ENCODE measurements around the gene PPP1R3C. TPM values are rescaled to one million over a fixed set of nuclear protein-coding genes. Genes with fewer than 3 reads are reported as not detected.

Gene PPP1R3C
- total and polyA plus RNA-seq, 8 donors, result 1.2 to 50.0 (median 13.3) TPM

DNA sequence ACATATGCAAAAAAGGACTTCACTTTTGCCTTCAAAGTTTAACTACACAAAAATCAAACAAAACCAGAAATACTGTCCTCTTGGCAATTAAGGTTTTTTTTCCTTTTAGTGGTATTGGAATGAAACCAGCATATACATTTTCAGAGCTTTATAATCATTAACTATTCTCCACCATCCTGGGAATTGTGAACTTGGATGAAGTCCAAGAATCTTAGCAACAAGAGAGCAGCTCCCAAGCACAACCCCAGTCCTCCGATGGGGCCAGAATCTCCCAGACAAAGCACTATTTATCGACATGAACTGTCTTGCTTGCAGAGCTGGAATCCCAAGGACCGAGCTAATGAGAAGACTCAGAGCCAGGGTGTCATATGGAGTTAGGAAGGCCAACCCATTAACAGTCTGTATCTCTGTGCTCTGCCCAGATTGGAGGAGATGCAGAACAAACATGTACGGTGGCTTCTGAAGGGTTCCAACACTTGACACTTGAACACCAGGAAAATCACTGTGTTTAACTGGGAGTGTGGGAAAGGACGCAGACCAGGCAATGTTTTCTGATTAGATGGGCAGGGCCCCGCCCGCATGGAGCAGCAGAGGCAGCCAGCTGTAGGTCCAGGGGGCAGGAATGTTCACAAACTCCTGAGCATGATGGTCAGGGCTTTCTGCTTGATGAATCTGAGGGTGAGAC is 35.5 kb downstream of the PPP1R3C start:
- intact Hi-C loops (cut with DNase I; ENCODE audit: low total_unique reads), result no loop called here
- 21 to 26% (median 22%) methylated on average over 7 of the region's 7 CpGs for WGBS, 5 donors
- DNase-seq, result peak in 1 of 2 donors; percentile 88
- Histone ChIP-seq H3K9me3 (no peaks in the 10 kb centered on the region), H3K27me3 (no peaks in the 10 kb centered on the region), H3K36me3 (no peaks in the 10 kb centered on the region), H3K4me3 (no peak overlapping the region), H3K4me1 (peaks cover 18 to 44% (median 30%) of the 10 kb centered on the region in 4 donors), H3K27ac (peak overlapping the region; percentile 3 to 75 (median 62))
- no peak for TF ChIP-seq POLR2A (IDR thresholded peaks at IDR 0.05)
- TF ChIP-seq, protein P1, sequence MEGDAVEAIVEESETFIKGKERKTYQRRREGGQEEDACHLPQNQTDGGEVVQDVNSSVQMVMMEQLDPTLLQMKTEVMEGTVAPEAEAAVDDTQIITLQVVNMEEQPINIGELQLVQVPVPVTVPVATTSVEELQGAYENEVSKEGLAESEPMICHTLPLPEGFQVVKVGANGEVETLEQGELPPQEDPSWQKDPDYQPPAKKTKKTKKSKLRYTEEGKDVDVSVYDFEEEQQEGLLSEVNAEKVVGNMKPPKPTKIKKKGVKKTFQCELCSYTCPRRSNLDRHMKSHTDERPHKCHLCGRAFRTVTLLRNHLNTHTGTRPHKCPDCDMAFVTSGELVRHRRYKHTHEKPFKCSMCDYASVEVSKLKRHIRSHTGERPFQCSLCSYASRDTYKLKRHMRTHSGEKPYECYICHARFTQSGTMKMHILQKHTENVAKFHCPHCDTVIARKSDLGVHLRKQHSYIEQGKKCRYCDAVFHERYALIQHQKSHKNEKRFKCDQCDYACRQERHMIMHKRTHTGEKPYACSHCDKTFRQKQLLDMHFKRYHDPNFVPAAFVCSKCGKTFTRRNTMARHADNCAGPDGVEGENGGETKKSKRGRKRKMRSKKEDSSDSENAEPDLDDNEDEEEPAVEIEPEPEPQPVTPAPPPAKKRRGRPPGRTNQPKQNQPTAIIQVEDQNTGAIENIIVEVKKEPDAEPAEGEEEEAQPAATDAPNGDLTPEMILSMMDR (IDR thresholded peaks at IDR 0.05), result no peak
- TF ChIP-seq POLR2AphosphoS5 (IDR thresholded peaks at IDR 0.05), result no peak
- no peak for TF ChIP-seq EP300 (IDR thresholded peaks at IDR 0.05)

DNA sequence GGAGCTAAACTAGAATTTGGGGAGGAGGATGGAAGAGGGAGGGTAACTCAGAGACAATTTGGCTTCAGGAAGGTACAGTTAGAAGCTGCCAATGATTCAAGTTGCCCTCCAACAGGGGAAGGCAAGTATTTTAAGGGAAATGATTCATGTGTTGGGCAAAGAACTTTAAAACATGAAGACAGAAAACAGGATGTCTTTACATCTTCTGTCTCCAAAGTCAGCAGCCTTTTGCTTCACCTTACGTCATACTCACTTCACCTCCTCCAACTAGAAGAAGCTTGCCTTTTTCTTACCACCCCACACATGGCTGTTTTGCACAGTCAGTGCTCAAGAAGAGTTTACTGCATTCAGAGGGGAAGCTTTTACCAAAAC is 36.1 kb downstream of the PPP1R3C start:
- Histone ChIP-seq H3K4me3 (no peak overlapping the region), H3K9me3 (no peaks in the 10 kb centered on the region), H3K4me1 (peaks cover 20 to 49% (median 34%) of the 10 kb centered on the region in 4 donors), H3K27ac (peak overlapping the region in 4 of 5 donors; percentile 36 to 75 (median 64)), H3K27me3 (no peaks in the 10 kb centered on the region), H3K36me3 (no peaks in the 10 kb centered on the region)
- DNase-seq, result peak in 1 of 2 donors; percentile 71
- TF ChIP-seq POLR2AphosphoS5 (IDR thresholded peaks at IDR 0.05), result peak in 2 of 3 donors; percentile 12 to 39
- no peak for TF ChIP-seq EP300 (IDR thresholded peaks at IDR 0.05)
- intact Hi-C loops (cut with DNase I; ENCODE audit: low total_unique reads), result no loop called here
- WGBS, 5 donors, result 28 to 47% (median 36%) methylated on average over 1 of the region's 1 CpG

DNA sequence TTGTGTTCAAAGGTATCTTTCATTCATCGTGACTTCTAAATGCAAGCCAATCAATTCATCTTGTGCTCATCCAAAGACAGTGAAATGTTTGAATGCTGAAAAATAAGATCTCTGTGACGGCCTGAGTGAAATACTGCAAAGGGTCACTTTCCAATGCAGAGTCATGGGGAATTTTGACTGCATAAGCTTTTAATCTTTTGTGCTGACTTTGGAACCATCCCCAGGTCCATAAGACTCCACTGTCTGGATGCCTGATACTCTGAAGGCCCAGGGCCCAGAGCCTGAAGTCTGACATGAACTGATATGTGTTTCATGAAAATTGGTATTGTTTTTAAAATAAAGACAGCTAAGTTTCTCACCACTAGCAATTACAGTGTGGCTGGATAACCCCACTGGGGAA is 39.0 kb downstream of the PPP1R3C start:
- DNase-seq, result no peak
- TF ChIP-seq POLR2AphosphoS5 (IDR thresholded peaks at IDR 0.05), result no peak
- TF ChIP-seq POLR2A (IDR thresholded peaks at IDR 0.05), result no peak
- TF ChIP-seq, protein P1 (IDR thresholded peaks at IDR 0.05), result no peak
- Histone ChIP-seq H3K36me3 (no peaks in the 10 kb centered on the region), H3K9me3 (no peaks in the 10 kb centered on the region), H3K4me1 (peaks cover 44 to 79% (median 60%) of the 10 kb centered on the region in 4 donors), H3K27me3 (no peaks in the 10 kb centered on the region), H3K27ac (peak overlapping the region in 2 of 5 donors; percentile 14 to 86), H3K4me3 (no peak overlapping the region)
- WGBS, 5 donors, result 77 to 91% (median 79%) methylated on average over 2 of the region's 2 CpGs
- intact Hi-C loops (cut with DNase I; ENCODE audit: low total_unique reads), result no loop called here

DNA sequence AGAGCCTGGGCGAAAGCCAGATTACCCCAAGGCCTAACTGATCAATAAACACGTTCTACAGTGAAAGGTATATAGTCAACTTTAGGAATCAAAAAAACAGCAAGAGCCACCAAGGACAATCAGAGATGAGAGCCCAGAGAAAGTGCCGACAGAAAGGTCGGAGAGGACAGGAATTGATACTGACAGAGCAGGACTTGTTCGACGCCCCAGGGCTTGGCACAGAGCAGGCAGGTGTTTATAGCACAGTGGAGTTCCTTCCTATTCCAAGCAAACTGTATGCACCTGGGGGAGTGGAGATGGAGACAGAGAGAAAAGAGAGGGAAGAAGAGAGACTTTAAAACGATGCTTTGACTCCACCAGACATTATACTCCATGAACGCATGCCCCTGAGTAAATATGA is 39.5 kb downstream of the PPP1R3C start:
- no peaks in the 10 kb centered on the region for H3K9me3 ChIP-seq
- no peaks in the 10 kb centered on the region for H3K36me3 ChIP-seq
- no peak for DNase-seq
- peak overlapping the region in 4 of 5 donors; percentile 14 to 87 (median 82) for H3K27ac ChIP-seq
- peaks cover 48 to 79% (median 64%) of the 10 kb centered on the region in 4 donors for H3K4me1 ChIP-seq
- WGBS, 5 donors, result 67 to 87% (median 85%) methylated on average over 8 of the region's 8 CpGs
- intact Hi-C loops (cut with DNase I; ENCODE audit: low total_unique reads), result no loop called here
- TF ChIP-seq, protein P1 (IDR thresholded peaks at IDR 0.05), result no peak
- no peak for TF ChIP-seq POLR2AphosphoS5 (IDR thresholded peaks at IDR 0.05)
- H3K27me3 ChIP-seq, result no peaks in the 10 kb centered on the region
- no peak overlapping the region for H3K4me3 ChIP-seq

Data from stomach (tissue), 9 donors.